Bronchial epithelial cell (primary cell): ENCODE data around the gene HTR3B. TPM values are rescaled to one million over a fixed set of nuclear protein-coding genes. Genes with fewer than 3 reads are reported as not detected.
A peak's percentile ranks its signal among the peaks of the same experiment; 100 is the strongest.
"Not testable (repeated sequence)": the region's sequence is repeated elsewhere in the genome, so short reads cannot be mapped to it uniquely, and the experiment has no call there.

Source experiments
- DNase-seq: peaks from one replicate; pipeline ENCODE4 v3.0.0-alpha.2; 2010; ENCODE audit warnings: low read depth
- FAIRE-seq: peaks from 2 replicates; lab custom pipeline; 2011; peaks lifted over from hg19 to GRCh38; lab: Jason Lieb, UNC
- H3K27me3 ChIP-seq: 2 replicates; pipeline ENCODE4 v1.5.1; 2011; ENCODE audit warnings: low read length; ENCODE audit not compliant: control insufficient read depth, insufficient read depth
- H3K36me3 ChIP-seq: 2 replicates; pipeline ENCODE4 v1.5.1; 2011; ENCODE audit warnings: low read length; ENCODE audit not compliant: control insufficient read depth, insufficient read depth
- H3K4me3 ChIP-seq: 2 replicates; pipeline ENCODE4 v1.5.1; 2011; ENCODE audit warnings: mild to moderate bottlenecking, low read depth, low read length, control low read depth
- CTCF ChIP-seq: IDR thresholded peaks from 2 replicates; pipeline ENCODE4 v1.5.1; 2011; ENCODE audit warnings: mild to moderate bottlenecking, moderate library complexity, low read length, control low read depth, inconsistent platforms; ENCODE audit not compliant: insufficient read depth, severe bottlenecking
- total RNA-seq: library from RNA; depleted of rRNA; stranded (reverse); fragments of >200 nt; gene quantifications from 2 replicates; pipeline ENCODE4 v1.2.1, GENCODE V29; 2014

HTR3B gene
- total RNA-seq, 1 donor from 2014 or later, result not detected

GRCh38 chr11:113874581-113875233 lies 29.9 kb upstream of the HTR3B start:
- H3K4me3 ChIP-seq, result peak overlapping the region; percentile 71
- H3K27me3 ChIP-seq, result no peaks in the 10 kb centered on the region
- no peak for TF ChIP-seq CTCF
- FAIRE-seq (no peak), DNase-seq (peak; percentile 27)
- H3K36me3 ChIP-seq, result no peaks in the 10 kb centered on the region

- TF ChIP-seq CTCF, result no peak
- DNase-seq, result peak; percentile 76
- no peaks in the 10 kb centered on the region for H3K27me3 ChIP-seq
- H3K36me3 ChIP-seq, result no peaks in the 10 kb centered on the region
- peak within 1 kb of the TSS; percentile 71 for H3K4me3 ChIP-seq
- no peak for FAIRE-seq
Measured at GRCh38 chr11:113875234-113876073, 29.1 kb upstream of the HTR3B start, which contains the start of gene USP28. Gene USP28 (minus strand): TSS chr11:113875572. CDS start chr11:113875501, 71 bp downstream.

- Histone ChIP-seq H3K4me3 (peak overlapping the region; percentile 59), H3K27me3 (no peaks in the 10 kb centered on the region), H3K36me3 (no peaks in the 10 kb centered on the region)
- TF ChIP-seq CTCF, result no peak
- DNase-seq (no peak), FAIRE-seq (no peak)
Measured at GRCh38 chr11:113876074-113876797, 28.4 kb upstream of the HTR3B start.

- FAIRE-seq, result no peak
- no peaks in the 10 kb centered on the region for H3K36me3 ChIP-seq
- H3K4me3 ChIP-seq, result no peak overlapping the region
- H3K27me3 ChIP-seq, result no peaks in the 10 kb centered on the region
- no peak for TF ChIP-seq CTCF
- DNase-seq, result no peak
Measured at GRCh38 chr11:113876798-113877669, 27.6 kb upstream of the HTR3B start.

GRCh38 chr11:113877670-113878055 lies 26.9 kb upstream of the HTR3B start:
- H3K27me3 ChIP-seq, result no peaks in the 10 kb centered on the region
- no peak for DNase-seq
- H3K36me3 ChIP-seq, result no peaks in the 10 kb centered on the region
- no peak overlapping the region for H3K4me3 ChIP-seq
- TF ChIP-seq CTCF, result no peak
- no peak for FAIRE-seq

GRCh38 chr11:113879446-113879845 lies 25.1 kb upstream of the HTR3B start:
- not testable (repeated sequence) for FAIRE-seq, DNase-seq, H3K27me3 ChIP-seq, H3K36me3 ChIP-seq, H3K4me3 ChIP-seq
